ENCODE results near the gene ZBED4. TPM values are rescaled to one million over a fixed set of nuclear protein-coding genes. Genes with fewer than 3 reads are reported as not detected.

Gene ZBED4
- total RNA-seq, 1 experiment from 2014 or later = 21.6 TPM

DNA sequence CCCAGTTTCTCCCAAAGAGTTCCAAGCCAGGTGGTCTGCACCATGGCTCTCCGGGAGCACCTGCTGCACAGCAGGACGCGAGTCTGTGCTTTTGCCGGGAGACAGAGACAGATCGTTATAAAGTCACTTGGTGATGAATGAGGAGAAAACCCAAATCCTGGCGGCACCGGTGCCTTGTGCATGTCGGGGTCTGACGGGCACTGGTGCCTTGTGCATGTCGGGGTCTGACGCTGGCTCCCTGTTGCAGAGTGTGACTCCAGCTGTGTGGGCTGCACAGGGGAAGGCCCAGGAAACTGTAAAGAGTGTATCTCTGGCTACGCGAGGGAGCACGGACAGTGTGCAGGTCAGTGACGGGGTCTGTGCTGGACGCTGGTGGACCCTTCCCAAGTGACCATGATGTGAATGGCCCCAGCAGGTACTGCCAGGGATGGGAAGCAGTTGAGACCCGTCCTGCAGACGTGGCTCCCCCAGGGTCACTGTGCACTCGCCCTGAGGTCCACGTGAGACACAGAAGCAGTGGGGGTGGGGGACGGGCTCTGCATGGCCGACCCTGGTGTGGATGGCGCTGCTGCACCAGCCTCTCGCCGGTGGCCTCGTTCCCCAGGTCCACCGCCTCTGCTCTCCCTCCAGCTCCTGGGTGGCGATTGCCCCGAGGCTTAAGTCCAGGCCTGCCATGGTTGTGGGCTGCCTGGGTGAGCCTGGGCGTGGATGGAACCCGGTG lies 70.6 kb downstream of the ZBED4 start:
- H3K9me3 ChIP-seq (ENCODE audit: control insufficient read depth in 1 of 2, insufficient read depth in 1 of 2, low read depth in 1 of 2, low read length in 2 of 2) = no peaks in the 10 kb centered on the region
- ChIA-PET RAD21 (ENCODE audit: low non-redundant PET in 1 of 2, low total read pairs in 2 of 2, uncharacterized antibody in 2 of 2, unreplicated experiment in 2 of 2) (no interaction called here), CTCF (no interaction called here), POLR2A (no interaction called here)
- H3K9me2 ChIP-seq (ENCODE audit: insufficient read depth) = no peaks in the 10 kb centered on the region
- no peak overlapping the region for H2AFZ ChIP-seq (ENCODE audit: low read depth, low read length, poor library complexity, severe bottlenecking)
- DNase-seq (ENCODE audit: low read depth, low spot score) (no peak), ATAC-seq (no peak)
- no peaks in the 10 kb centered on the region for H3K79me2 ChIP-seq (ENCODE audit: insufficient read depth, low read length)
- H3K4me3 ChIP-seq (replicated peaks in 1 of 2; ENCODE audit: low read depth in 1 of 2, low read length in 2 of 2) = no peak overlapping the region
- TF ChIP-seq ELF1 (IDR thresholded peaks at IDR 0.05; ENCODE audit: borderline replicate concordance, low read depth) (no peak), FOSL1 (IDR thresholded peaks at IDR 0.05; ENCODE audit: low read depth) (no peak)
- TF ChIP-seq, protein P1, sequence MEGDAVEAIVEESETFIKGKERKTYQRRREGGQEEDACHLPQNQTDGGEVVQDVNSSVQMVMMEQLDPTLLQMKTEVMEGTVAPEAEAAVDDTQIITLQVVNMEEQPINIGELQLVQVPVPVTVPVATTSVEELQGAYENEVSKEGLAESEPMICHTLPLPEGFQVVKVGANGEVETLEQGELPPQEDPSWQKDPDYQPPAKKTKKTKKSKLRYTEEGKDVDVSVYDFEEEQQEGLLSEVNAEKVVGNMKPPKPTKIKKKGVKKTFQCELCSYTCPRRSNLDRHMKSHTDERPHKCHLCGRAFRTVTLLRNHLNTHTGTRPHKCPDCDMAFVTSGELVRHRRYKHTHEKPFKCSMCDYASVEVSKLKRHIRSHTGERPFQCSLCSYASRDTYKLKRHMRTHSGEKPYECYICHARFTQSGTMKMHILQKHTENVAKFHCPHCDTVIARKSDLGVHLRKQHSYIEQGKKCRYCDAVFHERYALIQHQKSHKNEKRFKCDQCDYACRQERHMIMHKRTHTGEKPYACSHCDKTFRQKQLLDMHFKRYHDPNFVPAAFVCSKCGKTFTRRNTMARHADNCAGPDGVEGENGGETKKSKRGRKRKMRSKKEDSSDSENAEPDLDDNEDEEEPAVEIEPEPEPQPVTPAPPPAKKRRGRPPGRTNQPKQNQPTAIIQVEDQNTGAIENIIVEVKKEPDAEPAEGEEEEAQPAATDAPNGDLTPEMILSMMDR (IDR thresholded peaks at IDR 0.05 in 2 of 3, conservative IDR thresholded peaks at IDR 0.05 in 1 of 3; ENCODE audit: borderline replicate concordance in 1 of 3, insufficient read depth in 1 of 3, low read depth in 2 of 3, low read length in 2 of 3) = no peak
- peaks cover 0 to 8% of the 10 kb centered on the region in 2 experiments; a peak in 1 of 4 replicates for H3K36me3 ChIP-seq (ENCODE audit: control insufficient read depth in 1 of 2, insufficient read depth in 2 of 2, low read length in 2 of 2)
- H3K4me1 ChIP-seq (ENCODE audit: control insufficient read depth in 1 of 2, insufficient read depth in 2 of 2, low read length in 2 of 2) = peaks cover under 1 to 4% of the 10 kb centered on the region in 2 experiments; a peak in 3 of 4 replicates
- intact Hi-C loops (cut with micrococcal nuclease) = no loop called here
- no peaks in the 10 kb centered on the region for H4K20me1 ChIP-seq (ENCODE audit: insufficient read depth)
- no peaks in the 10 kb centered on the region for H3K27me3 ChIP-seq (ENCODE audit: insufficient read depth, low read length)
- H3K27ac ChIP-seq (ENCODE audit: low read depth, low read length) = no peak overlapping the region
- H3K9ac ChIP-seq (ENCODE audit: low read length) = no peak overlapping the region
- no peak overlapping the region for H3K4me2 ChIP-seq (ENCODE audit: low read length)
- BruUV-seq (replicated peaks) = no TSS peak

- Histone ChIP-seq H3K36me3 (ENCODE audit: control insufficient read depth in 1 of 2, insufficient read depth in 2 of 2, low read length in 2 of 2) (peaks cover 0 to 3% of the 10 kb centered on the region in 2 experiments; a peak in 1 of 4 replicates), H3K79me2 (ENCODE audit: insufficient read depth, low read length) (no peaks in the 10 kb centered on the region), H3K27ac (ENCODE audit: low read depth, low read length) (no peak overlapping the region), H3K9me2 (ENCODE audit: insufficient read depth) (no peaks in the 10 kb centered on the region), H3K4me1 (ENCODE audit: control insufficient read depth in 1 of 2, insufficient read depth in 2 of 2, low read length in 2 of 2) (peaks cover 0 to 4% of the 10 kb centered on the region in 2 experiments; a peak in 1 of 4 replicates), H3K9me3 (ENCODE audit: control insufficient read depth in 1 of 2, insufficient read depth in 1 of 2, low read depth in 1 of 2, low read length in 2 of 2) (no peaks in the 10 kb centered on the region), H3K4me2 (ENCODE audit: low read length) (no peak overlapping the region), H3K9ac (ENCODE audit: low read length) (no peak overlapping the region), H3K4me3 (replicated peaks in 1 of 2; ENCODE audit: low read depth in 1 of 2, low read length in 2 of 2) (no peak overlapping the region), H4K20me1 (ENCODE audit: insufficient read depth) (no peaks in the 10 kb centered on the region), H2AFZ (ENCODE audit: low read depth, low read length, poor library complexity, severe bottlenecking) (no peak overlapping the region), H3K27me3 (ENCODE audit: insufficient read depth, low read length) (no peaks in the 10 kb centered on the region)
- BruUV-seq (replicated peaks) = no TSS peak
- ChIA-PET POLR2A (no interaction called here), RAD21 (ENCODE audit: low non-redundant PET in 1 of 2, low total read pairs in 2 of 2, uncharacterized antibody in 2 of 2, unreplicated experiment in 2 of 2) (no interaction called here), CTCF (no interaction called here)
- DNase-seq (ENCODE audit: low read depth, low spot score) = no peak
- intact Hi-C loops (cut with micrococcal nuclease) = no loop called here
- no peak for ATAC-seq
- TF ChIP-seq ZFX (IDR thresholded peaks at IDR 0.05) = no peak
- TF ChIP-seq SP1 (IDR thresholded peaks at IDR 0.05; ENCODE audit: low read depth) = no peak
- TF ChIP-seq, protein P1 (IDR thresholded peaks at IDR 0.05 in 2 of 3, conservative IDR thresholded peaks at IDR 0.05 in 1 of 3; ENCODE audit: borderline replicate concordance in 1 of 3, insufficient read depth in 1 of 3, low read depth in 2 of 3, low read length in 2 of 3) = no peak
- TF ChIP-seq SRF (IDR thresholded peaks at IDR 0.05; ENCODE audit: low read depth) = no peak
- TF ChIP-seq EGR1 (IDR thresholded peaks at IDR 0.05; ENCODE audit: low read depth) = no peak
- TF ChIP-seq ZBTB33 (IDR thresholded peaks at IDR 0.05; ENCODE audit: extremely low read depth, insufficient replicate concordance, low read length) = no peak
- no peak for TF ChIP-seq CEBPB (IDR thresholded peaks at IDR 0.05; ENCODE audit: low read depth)
- TF ChIP-seq POLR2AphosphoS5 (IDR thresholded peaks at IDR 0.05; ENCODE audit: low read depth, low read length) = no peak
- no peak for TF ChIP-seq POLR2A (IDR thresholded peaks at IDR 0.05; ENCODE audit: borderline replicate concordance, extremely low read depth, insufficient read depth, insufficient read length)
- no peak for TF ChIP-seq ELF1 (IDR thresholded peaks at IDR 0.05; ENCODE audit: borderline replicate concordance, low read depth)
- no peak for TF ChIP-seq TCF7L2 (IDR thresholded peaks at IDR 0.05; ENCODE audit: borderline replicate concordance, extremely low read depth, insufficient read depth, insufficient read length)
These were observed 72.0 kb downstream of the ZBED4 start for GRCh38 chr22:49925525-49926128.
